Measurements from ENCODE around the gene SPOCK1.
A peak's percentile ranks its signal among the peaks of the same experiment; 100 is the strongest.
"Not testable (repeated sequence)": the region's sequence is repeated elsewhere in the genome, so short reads cannot be mapped to it uniquely, and the experiment has no call there.

The SPOCK1 gene

DNA sequence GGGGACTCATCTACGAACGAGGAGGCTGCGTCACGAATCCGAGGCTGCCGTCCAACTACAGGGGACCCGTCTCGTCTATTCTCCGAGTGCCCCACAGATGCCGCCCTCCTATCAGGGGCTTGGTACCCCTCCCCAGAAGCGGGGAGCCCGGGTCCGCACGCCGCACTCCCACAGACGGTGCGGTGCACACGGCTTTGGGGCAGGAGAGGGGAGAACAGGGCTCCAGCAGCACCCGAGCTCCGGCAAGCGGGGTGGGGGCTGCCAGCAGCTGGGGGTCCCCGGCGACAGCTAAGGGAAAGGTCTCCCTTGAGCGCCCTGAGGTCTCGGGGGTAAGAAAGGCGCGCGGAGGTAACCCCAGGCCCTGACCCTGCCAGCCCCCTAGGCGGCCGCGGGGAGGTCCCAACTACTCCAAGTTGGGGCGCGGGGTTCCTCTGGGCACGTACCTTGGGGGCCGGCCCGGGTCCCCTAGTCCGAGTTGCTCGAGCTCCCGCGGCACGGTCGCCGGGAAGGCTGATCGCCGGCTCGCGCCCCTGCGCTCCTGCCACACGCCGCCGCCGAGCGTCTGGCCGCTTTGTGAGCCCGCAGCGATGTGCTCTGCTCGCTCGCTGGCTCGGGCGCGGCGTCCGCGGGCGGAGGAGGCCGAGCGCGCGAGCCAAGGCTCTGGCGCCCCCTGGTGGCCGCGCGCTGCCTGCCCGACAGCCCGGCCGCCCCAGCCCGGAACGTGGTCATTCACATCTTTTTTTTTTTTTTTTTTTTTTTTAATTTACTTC is at the start of gene SPOCK1:
SPOCK1 (minus strand) TSS at position 591 of the 770 bp plus-strand sequence.
- DNase-seq (ENCODE audit: low read depth): no peak
- H3K4me3 ChIP-seq (ENCODE audit: low read length): peak within 1 kb of the TSS; percentile 70
- TF ChIP-seq, protein P1, sequence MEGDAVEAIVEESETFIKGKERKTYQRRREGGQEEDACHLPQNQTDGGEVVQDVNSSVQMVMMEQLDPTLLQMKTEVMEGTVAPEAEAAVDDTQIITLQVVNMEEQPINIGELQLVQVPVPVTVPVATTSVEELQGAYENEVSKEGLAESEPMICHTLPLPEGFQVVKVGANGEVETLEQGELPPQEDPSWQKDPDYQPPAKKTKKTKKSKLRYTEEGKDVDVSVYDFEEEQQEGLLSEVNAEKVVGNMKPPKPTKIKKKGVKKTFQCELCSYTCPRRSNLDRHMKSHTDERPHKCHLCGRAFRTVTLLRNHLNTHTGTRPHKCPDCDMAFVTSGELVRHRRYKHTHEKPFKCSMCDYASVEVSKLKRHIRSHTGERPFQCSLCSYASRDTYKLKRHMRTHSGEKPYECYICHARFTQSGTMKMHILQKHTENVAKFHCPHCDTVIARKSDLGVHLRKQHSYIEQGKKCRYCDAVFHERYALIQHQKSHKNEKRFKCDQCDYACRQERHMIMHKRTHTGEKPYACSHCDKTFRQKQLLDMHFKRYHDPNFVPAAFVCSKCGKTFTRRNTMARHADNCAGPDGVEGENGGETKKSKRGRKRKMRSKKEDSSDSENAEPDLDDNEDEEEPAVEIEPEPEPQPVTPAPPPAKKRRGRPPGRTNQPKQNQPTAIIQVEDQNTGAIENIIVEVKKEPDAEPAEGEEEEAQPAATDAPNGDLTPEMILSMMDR (conservative IDR thresholded peaks at IDR 0.05; ENCODE audit: low read depth, low read length): peak; percentile 46

DNA sequence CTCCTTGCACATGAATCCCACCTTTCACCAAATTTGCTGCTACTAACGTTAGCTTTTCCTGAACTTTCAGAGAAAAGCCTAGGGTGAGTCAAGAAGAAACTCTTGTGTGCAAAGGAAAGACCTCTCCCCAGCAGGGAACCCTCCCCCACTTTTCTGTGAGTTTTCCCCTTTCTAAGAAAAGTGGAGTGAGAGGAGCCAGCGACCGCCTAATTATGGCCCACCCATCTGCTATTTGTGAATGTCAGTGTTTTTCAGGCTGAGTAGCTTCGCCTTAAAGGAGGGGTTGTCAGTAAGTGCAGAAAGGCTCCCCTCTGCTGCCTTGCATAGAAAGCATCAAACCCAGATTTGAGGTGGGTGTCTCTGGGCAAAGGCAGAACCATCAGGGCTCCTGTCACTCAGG is 46.8 kb upstream of the SPOCK1 start:
- no peak overlapping the region for H3K4me3 ChIP-seq (ENCODE audit: low read length)
- TF ChIP-seq, protein P1 (conservative IDR thresholded peaks at IDR 0.05; ENCODE audit: low read depth, low read length): no peak
- DNase-seq (ENCODE audit: low read depth): no peak

DNA sequence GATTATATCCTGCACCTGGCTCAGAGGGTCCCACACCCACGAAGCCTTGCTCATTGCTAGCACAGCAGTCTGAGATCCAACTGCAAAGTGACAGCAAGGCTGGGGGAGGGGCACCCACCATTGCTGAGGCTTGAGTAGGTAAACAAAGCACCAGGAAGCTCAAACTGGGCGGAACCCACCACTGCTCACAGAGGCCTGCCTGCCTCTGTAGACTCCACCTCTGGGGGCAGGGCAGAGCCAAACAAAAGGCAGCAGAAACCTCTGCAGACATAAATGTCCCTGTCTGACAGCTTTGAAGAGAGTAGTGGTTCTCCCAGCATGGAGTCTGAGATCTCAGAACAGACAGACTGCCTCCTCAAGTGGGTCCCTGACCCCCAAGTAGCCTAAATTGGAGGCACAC is 36.3 kb upstream of the SPOCK1 start:
- not testable (repeated sequence) for H3K4me3 ChIP-seq (ENCODE audit: low read length); DNase-seq (ENCODE audit: low read depth)

DNA sequence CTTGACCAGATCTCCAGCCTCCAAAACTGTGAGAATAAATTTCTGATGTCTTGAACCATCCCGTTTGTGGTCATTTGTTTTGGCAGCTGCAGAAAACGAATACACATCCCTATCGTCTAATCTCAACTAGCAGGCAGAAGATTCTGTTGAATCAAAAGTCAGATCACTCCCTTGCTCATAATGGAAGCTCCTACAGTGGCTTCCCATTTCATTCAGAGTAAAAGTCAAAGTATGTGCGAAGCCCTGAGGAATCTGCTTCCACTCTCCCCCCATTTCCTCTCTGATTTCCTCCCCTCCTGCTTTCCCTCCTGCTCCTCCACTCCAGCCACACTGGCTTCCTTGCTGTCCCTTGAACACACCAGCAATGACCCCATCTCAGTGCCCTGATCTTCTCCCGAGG is 34.8 kb upstream of the SPOCK1 start:
- no peak for DNase-seq (ENCODE audit: low read depth)
- H3K4me3 ChIP-seq (ENCODE audit: low read length): no peak overlapping the region
- TF ChIP-seq, protein P1 (conservative IDR thresholded peaks at IDR 0.05; ENCODE audit: low read depth, low read length): no peak

DNA sequence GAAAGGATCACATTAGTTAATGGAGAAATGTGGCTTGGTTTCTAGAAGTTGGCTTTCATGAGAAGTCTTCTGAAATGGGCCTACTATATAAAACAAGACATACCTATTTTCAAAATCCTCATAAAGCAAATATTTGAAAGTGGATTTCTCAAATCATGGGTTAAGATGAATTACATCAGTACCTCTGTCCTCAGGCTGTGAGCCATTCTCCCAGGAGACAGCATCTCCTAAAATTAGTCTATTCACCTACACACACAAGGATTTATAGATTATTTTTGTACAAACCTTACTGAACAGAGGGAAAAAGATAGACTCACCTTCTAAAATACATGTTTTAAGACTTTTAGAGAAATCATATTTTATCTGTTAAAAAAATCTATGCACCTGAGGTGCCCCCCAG is 32.1 kb upstream of the SPOCK1 start:
- TF ChIP-seq, protein P1 (conservative IDR thresholded peaks at IDR 0.05; ENCODE audit: low read depth, low read length): no peak
- no peak for DNase-seq (ENCODE audit: low read depth)

DNA sequence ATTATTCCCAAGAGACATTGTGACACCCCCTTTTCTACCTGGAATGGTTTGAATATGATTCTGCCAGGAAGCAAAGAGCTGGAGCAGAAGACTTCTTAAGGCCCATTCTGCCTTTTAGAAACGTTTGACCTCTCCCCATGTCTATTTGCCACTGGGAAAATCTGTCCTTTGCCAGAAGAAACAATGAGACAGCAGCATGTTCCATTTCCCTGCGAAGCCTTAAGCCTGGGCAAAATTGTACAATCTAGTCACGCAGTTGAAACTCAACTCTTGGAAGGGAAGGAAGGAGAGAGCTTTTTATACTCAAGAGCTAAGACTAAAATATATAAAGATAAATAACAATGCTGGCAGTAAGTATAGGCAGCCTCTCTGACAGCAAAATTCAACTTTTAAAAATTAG is 22.1 kb upstream of the SPOCK1 start:
- TF ChIP-seq, protein P1 (conservative IDR thresholded peaks at IDR 0.05; ENCODE audit: low read depth, low read length): no peak
- no peak overlapping the region for H3K4me3 ChIP-seq (ENCODE audit: low read length)
- DNase-seq (ENCODE audit: low read depth): no peak

More for the DNA sequence above, 32.1 kb upstream of the SPOCK1 start:
- H3K4me3 ChIP-seq (ENCODE audit: low read length): no peak overlapping the region

DNA sequence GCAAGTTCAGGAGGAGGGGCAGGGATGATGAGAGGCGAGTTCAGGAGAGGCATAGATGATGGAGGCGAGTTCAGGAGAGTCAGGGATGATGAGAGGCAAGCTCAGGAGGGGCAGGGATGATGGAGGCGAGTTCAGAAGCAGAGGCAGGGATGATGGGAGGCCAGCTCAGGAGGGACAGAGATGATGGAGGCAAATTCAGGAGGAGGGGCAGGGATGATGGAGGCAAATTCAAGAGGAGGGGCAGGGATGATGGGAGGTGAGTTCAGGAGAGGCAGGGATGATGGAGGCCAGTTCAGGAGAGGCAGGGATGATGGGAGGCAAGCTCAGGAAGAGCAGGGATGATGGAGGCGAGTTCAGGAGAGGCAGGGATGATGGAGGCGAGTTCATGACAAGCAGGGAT is 17.8 kb upstream of the SPOCK1 start:
- DNase-seq (ENCODE audit: low read depth): no peak
- no peak overlapping the region for H3K4me3 ChIP-seq (ENCODE audit: low read length)
- TF ChIP-seq, protein P1 (conservative IDR thresholded peaks at IDR 0.05; ENCODE audit: low read depth, low read length): no peak
